IMR-90 (cell line): ENCODE results near the gene LYZL6.

ENCODE experiments used
- CEBPB ChIP-seq: IDR thresholded peaks from 2 replicates; pipeline ENCODE4 v1.6.1; 2012; ENCODE audit warnings: low read depth, low read length, improper control_type of control experiment
- CTCF ChIP-seq: conservative IDR thresholded peaks from 2 replicates; pipeline ENCODE4 v1.5.1; 2012; ENCODE audit warnings: mild to moderate bottlenecking, low read depth, low read length, improper control_type of control experiment
- ELK1 ChIP-seq: fragments of 150-350 bp; IDR thresholded peaks from 2 replicates; pipeline ENCODE4 v1.6.1; 2016; ENCODE audit warnings: low read depth, mild to moderate bottlenecking, low read length, moderate library complexity, borderline replicate concordance
- FOS ChIP-seq: fragments of 150-350 bp; IDR thresholded peaks from 2 replicates; pipeline ENCODE4 v1.6.1; 2016; ENCODE audit warnings: low read depth, low read length
- MAZ ChIP-seq: IDR thresholded peaks from 2 replicates; pipeline ENCODE4 v1.6.1; 2012; ENCODE audit warnings: low read depth, mild to moderate bottlenecking, low read length, improper control_type of control experiment, moderate library complexity, borderline replicate concordance
- POLR2A ChIP-seq: IDR thresholded peaks from 2 replicates; pipeline ENCODE4 v1.6.1; 2012; ENCODE audit warnings: mild to moderate bottlenecking, low read depth, low read length
- RAD21 ChIP-seq: IDR thresholded peaks from 2 replicates; pipeline ENCODE4 v1.6.1; 2012; ENCODE audit warnings: low read length, improper control_type of control experiment
- RCOR1 ChIP-seq: IDR thresholded peaks from 2 replicates; pipeline ENCODE4 v1.6.1; 2012; ENCODE audit warnings: mild to moderate bottlenecking, low read length, improper control_type of control experiment; ENCODE audit not compliant: insufficient replicate concordance
- RFX5 ChIP-seq: IDR thresholded peaks from 2 replicates; pipeline ENCODE4 v1.8.0; 2012; ENCODE audit warnings: low read depth, mild to moderate bottlenecking, low read length, moderate library complexity
- SMC3 ChIP-seq: fragments of 150-350 bp; IDR thresholded peaks from 2 replicates; pipeline ENCODE4 v1.6.1; 2016; ENCODE audit warnings: low read depth, mild to moderate bottlenecking, antibody characterized with exemption, low read length, moderate library complexity
- USF2 ChIP-seq: fragments of 150-350 bp; IDR thresholded peaks from 2 replicates; pipeline ENCODE4 v1.6.1; 2017; ENCODE audit warnings: mild to moderate bottlenecking, antibody characterized with exemption, low read length, low read depth

GRCh38 chr17:35948092-35948491 lies 4.6 kb upstream of the LYZL6 start:
- no peak for TF ChIP-seq RFX5
- no peak for TF ChIP-seq CTCF
- TF ChIP-seq USF2: no peak
- no peak for TF ChIP-seq POLR2A
- no peak for TF ChIP-seq CEBPB
- TF ChIP-seq RAD21: no peak
- no peak for TF ChIP-seq RCOR1
- no peak for TF ChIP-seq MAZ
- TF ChIP-seq SMC3: no peak
- no peak for TF ChIP-seq ELK1
- TF ChIP-seq FOS: no peak
